DMS153 treated with DMSO at 0.1 percent for 48 hours (cell line): Measurements from ENCODE around the gene TMEM107.
"Not testable (repeated sequence)": the region's sequence is repeated elsewhere in the genome, so short reads cannot be mapped to it uniquely, and the experiment has no call there.

Source experiments
- DNase-seq: peaks from one replicate; lab custom pipeline; 2025; ENCODE audit not compliant: unreplicated experiment; lab: John Stamatoyannopoulos, UW

Gene TMEM107

DNA sequence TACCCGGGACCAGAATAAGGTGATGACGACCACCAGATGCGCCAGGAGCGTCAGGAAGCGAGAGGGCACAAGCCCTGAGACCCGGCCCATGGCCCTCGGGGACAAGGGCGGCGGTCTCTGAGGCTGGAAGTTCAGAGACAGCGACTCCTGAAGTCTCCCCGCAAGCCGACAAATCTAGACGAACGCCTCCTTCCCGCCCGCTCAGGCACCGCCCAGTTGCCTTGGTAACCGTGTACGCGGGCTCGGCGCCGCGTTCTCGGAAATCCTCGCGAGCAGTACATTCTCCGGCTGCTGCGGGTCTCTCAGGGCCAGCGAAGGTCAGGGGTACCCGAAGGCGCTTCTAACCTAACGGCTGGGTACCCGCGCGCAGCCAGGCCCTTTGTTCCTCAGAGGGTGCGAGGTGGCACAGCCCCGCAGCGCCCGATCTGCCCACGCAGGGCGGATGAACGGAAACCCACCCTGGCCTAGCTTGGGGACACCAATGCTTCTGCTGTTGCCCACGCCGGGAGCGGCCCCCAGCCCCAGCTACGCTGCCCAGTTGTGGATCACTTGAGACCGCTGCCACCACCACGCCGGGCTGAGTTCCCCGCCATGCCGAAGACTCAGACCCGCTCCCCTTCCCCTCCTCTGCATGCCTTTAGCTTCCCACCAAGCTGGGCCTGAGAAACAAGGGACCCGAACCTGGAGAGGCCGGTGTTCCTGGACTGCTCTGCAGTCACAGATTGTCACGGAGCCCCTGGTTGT is at the start of gene TMEM107:
Gene TMEM107, minus strand, starts transcription at position 184 of the 744 bp plus-strand sequence. Its CDS starts 94 bp downstream, at position 90.
- DNase-seq, result no peak

DNA sequence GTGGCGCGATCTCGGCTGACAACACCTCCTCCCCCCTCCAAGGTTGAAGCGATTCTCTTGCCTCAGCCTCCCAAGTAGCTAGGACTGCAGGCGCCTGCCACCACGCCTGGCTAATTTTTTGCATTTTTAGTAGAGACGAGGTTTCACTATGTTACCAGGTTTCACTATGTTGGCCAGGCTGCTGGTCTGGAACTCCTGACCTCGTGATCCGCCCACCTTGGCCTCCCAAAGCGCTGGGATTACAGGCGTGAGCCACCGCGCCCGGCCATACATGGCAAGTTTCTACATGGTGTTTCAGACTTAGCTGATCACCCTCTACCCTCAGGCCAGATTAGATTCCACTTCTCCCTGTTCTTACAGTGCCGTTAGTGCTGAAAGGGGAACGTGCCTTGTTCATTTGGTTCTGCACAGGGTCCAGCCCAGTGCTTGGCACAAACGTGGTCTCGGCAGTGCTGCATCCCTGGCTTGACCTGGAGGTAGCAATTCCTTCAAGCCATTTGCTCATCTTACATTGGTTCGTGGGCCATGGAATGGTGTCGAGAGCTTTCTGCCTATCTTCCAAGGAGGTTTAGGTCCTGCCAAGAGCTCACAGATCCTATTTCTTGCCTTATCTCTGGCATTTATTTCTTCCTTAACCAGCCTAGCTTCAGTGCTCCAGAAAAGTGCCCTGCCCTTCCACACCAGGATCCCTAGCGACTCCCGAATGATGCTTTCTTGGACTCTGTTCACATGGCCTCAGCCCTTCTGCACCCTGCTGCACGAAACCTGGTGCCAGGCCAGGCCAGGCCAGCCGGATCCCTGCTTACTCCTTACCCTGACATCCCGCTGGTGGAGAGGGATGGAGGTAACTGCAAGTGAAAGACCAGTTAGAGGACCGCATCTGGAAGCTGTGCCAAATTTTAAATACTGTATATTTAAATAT is 49.0 kb upstream of the TMEM107 start:
- no peak for DNase-seq

DNA sequence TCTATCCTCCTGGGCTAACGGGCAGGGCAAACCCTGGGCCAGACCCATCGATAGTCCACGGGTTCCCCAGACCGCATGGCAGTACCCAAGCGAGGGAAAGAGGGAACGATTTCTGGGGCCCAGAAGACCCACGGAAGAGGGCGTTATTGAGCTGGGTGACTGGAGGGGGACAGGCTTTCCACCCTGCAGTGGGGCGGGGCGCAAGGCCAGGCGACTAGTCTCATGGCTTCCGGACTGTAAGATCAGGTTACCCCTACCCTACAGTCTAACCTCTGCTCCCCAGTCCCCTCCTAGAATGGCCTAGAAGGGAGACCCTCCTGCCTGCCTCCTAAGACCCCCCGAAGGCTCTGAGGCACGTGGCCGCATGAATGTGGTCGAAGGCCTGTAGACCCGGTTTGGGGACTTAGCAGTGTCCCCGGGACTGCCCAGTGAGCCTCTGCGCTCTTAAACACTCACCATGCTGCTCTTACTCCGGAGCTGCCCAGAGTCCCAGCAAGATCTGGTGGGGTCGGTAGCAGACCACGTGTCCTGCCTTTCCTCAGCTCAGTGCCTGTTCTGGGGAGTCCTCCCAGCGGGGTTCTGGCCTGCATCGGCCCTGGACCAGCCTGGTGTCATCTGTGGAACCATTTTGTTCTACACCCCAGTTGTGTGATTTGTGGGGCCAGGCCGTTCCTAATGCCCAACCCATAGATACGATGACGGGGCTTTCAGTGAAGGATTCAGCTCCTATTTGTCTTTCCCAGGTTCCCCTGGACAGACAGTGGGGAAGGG is 47.4 kb upstream of the TMEM107 start:
- DNase-seq, result no peak

GRCh38 chr17:8222630-8223355 is 46.6 kb upstream of the TMEM107 start:
- DNase-seq, result no peak

- DNase-seq, result no peak
Measured at GRCh38 chr17:8222380-8222629, 46.1 kb upstream of the TMEM107 start.

DNA sequence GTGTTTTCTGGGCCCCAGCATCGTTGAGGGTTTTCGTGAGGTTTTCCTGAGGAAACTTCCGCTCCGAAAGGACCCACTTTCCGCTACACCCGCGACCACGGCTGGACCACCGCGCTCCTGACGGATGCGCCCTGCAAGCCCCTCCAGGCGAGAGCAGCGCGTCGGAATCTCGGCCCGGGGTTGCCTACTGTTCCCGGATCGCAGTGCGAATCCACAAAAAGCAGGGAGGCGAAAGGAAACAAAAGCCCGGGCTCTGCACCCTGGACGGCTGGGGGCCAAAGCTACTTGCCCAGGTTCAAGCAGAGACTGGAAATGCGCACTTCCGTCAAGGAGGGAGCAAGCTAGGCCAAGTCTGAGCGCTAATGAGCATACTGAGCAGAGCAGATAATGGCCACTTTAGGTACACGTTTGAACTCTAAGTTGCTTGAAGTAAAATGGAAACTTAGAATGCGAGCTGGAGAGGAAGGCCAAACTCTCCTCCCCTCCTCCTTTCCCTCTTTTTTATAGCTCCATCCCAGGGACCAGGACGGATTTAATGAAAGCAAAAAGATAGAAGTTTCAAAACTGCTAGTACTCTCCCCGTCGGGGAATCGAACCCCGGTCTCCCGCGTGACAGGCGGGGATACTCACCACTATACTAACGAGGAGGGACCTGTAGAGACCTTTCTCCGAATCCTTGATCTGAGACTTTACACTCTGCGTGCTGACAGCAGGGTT is 45.6 kb upstream of the TMEM107 start:
- DNase-seq, result peak; percentile 58

DNA sequence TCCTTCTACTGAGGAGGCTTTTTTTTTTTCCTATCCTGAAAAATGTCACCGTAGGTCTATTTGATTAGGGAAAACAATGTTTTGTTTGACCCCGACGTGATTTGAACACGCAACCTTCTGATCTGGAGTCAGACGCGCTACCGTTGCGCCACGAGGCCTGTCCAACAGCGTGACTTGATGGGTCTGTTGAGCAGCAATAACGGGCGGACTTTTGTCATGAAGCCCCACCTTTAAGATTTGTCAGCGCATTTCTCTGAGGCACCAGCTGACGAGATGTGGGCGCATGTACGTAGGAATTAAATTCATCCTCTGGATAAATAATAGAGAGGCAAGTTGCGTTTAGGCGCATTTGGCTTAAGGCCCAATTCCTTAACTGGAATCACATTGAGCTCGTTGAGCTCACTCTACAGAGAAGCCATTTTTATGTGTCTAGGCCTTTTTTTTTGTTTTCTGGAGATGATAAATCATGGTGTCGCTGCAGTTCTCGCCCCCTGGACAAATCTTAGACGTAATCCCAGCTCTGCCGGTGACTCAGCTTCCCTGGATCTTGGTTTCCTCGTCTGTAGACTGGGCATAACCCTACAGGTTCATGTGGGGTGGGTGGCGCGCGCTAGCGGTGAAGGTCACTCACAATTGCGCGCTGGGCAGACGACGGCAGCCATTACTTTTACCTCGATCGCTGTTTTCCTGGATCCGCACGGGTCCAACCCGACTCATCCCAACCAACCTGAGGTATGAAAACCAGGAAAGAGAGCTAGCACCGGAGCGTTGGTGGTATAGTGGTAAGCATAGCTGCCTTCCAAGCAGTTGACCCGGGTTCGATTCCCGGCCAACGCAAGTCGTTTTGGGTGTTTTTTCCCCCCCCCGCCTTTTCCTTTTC is 44.8 kb upstream of the TMEM107 start:
- DNase-seq, result peak; percentile 18

- not testable (repeated sequence) for DNase-seq
Measured at GRCh38 chr17:8214000-8214399, 37.8 kb upstream of the TMEM107 start.

DNA sequence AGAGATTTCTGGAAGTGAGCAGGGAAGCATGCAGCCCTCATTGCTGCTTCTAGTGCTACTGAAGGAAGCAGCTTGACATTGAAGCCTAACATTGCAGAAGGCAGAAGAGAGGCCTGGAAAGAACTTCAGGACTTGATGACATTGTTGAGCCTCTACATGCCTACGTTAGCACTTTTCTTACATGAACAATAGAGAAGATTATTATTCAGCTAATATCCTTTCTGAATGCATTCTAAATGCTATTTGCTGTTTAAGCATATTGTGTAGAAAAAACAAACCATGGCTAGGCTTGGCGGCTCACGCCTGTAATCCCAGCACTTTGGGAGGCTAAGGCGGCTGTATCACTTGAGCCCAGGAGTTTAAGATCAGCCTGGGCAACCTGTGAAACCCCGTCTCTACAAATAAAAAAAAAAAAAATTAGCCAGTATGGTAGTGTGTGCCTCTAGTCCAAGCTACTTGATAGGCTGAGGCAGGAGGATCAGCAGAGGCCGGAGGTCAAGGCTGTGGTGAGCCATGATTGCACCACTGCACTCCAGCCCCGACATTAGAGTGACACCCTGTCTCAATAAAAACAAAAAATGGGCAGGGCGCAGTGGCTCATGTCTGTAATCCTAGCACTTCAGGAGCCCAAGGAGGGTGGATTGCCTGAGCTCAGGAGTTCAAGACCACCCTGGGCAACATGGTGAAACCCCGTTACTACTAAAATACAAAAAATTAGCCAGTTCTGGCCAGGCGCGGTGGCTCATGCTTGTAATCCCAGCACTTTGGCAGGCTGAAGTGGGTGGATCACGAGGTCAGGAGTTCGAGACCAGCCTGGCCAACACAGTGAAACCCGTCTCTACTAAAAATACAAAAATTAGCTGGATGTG is 36.4 kb upstream of the TMEM107 start:
- no peak for DNase-seq

DNA sequence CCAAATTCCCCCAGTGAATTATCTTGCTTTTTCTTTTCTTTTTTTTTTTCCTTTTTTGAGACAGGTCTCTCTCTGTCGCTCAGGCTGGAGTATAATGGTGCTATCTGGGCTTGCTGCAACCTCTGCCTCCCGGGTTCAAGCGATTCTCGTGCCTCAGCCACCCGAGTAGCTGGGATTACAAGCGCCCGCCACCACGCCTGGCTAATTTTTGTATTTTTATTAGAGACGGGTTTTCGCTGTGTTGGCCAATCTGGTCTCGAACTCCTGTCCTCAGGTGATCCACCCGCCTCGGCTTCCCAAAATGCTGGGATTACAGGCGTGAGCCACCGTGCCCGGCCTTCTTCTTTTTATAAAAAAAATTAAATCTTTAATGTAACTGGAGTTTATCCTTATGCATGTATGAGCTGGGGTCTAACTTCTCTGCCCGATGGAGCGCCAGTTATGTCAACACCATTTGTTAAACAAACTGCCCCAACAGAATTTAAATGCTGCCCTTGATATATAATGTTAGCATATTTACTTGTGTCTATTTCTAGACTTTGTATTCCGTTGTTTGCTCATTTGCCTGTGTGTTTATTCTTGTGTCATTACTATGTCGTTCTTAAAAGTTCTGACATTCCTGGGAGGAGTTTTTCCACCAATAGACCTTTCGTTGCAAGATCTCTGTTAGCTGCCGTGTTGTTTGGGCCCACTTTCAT is 34.7 kb upstream of the TMEM107 start:
- DNase-seq, result no peak

DNA sequence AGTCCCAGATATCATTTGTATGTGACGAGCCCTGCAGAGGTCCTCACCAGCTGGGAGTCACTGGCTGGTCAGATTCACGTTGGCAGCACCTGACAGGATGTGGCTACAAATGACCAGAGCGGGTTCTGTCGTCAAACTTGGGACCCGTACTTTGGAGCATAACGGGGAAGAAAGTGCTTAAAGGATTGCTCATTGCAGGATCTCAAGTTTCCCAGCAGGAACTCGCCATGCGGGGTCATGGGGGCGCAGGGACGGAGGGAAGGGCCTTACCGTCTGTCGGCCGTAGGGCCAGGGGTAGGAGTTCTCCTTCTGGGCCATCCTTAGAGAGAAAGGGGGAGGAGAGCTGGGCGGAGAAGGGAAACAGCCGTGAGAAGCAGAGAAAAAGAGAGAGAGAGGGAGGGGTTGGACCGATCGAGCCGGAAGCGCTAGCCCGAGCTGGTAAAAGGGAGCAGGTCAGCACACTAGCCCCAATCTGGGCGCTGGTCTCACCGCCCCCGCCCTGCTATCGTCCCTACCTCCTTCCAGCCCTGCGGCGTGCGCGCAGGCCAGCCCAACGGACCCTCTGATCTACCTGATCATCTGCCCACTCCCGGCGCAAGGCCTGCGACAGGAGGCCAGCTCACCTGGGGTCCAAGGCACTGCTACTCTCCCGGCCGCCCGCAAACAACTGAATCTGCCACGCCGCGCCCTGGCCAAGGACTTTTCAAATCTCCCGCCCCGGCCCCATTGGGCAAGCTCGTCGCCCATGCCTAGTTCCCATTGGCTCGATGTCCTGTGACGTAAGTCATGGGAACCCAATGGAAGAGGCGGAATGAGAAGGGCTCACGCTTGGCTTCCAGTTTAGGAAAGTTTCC is 34.0 kb upstream of the TMEM107 start, which contains the start of gene AURKB:
Gene AURKB, minus strand, starts transcription at position 669 of the 854 bp plus-strand sequence. Its CDS starts 351 bp downstream, at position 318.
- DNase-seq, result peak; percentile 22

DNA sequence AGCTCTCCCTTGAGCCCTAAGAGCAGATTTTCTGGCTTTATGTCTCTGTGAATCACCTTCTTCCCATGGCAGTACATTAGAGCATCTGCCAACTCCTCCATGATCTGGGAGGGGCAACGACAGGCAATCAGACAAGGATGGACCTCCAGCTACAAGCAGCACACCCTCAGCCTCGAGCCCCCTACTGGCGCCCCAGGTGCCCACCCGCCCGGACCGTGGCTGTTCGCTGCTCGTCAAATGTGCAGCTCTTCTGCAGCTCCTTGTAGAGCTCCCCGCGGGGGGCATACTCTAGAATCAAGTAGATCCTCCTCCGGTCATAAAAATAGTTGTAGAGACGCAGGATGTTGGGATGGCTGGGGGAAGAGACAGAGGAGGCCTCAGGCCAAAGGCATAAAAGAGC is 30.4 kb upstream of the TMEM107 start:
- no peak for DNase-seq

- DNase-seq, result no peak
Measured at GRCh38 chr17:8204761-8205555, 28.8 kb upstream of the TMEM107 start.

DNA sequence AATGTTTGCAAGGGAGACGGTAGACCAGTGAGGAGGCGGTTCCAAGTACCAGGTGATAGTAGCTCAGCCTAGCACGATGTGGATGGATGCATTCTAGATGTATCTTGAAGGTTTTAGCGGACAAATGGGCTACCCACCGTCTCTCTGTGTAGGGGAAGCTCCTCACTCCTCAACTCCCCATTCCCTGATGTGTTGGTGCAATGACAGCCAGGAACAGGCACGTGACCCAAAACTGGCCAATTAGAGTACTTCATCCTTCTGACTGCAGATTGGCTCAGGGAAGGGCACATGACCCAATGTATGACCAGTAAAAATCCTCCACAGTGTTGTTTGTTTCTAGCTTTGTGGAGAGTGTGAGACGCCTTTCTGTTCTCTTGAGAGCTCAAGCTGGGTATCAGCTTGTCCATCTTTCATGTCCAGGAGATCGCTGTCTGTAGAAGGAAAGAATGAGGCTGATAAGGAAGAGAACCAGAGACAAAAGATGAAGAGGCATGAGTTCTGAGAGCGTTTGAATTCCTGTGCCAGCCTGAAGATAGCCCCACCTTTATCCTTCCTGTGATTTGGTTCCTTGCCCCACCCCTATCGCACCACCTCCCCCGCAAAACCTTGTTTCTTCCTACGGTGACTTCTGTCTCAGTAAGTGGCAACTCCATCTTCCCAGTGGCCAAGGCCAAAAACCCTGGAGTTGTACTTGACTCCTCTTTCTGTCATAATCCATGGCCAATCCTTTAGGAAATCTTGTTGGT is 16.1 kb upstream of the TMEM107 start:
- DNase-seq, result peak; percentile 58

DNA sequence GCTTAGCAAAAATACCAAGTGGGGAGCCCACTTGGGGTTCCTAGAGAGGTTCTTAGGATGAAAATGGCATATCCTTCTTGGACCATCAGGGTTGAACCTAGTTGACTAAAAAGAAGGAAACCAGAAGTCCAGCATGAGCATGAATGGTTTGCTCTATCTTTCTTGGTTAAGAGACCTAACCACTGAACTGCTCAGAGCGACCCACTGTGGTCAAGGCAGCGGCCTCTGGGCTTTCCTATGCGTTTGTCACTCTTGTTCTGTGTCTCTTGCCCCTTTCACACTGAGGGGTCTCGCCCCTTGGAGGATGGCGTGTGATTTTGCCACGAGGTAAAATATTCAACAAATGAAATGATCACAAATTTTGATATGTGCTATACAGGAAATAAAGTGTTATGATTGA is 14.3 kb upstream of the TMEM107 start:
- DNase-seq, result no peak
